HG03066 (cell line): ENCODE results near the gene SND1.

Source experiments
- ATAC-seq: cut with Tn5 transposase; IDR thresholded peaks from one replicate; pipeline ENCODE4 v1.9.1; 2021; ENCODE audit warnings: low read depth; ENCODE audit not compliant: unreplicated experiment

SND1 gene

DNA sequence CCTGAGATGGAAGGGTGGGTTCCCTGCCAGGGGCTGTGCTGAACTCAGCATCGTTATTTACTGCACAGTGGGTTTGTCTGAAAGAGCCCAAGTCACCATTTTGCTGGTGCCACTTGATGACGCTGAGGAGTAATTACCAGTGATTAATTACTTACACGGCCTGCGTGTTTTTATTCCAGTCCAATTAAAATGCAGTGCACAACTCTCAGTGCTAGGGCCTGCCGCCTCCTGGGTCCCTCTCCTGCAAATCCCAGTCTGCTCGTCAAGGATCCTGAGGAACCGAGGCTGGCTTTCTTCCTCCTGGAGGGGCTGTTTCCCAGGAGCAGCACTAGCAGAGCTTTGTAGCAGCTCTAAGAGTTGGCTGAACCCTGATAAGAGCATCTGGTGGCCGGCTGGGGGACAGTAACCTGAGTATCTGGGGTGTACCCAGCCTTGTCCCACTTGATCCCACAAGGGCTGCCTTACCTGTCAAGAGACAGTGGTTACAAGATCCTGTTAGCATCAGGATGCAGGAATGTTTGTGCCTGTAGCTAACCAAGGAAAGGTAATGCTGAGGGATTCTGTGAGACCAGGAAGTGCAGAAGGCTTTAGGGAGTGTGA is 424.3 kb downstream of the SND1 start:
- no peak for ATAC-seq

- no peak for ATAC-seq
These were observed 424.8 kb downstream of the SND1 start for GRCh38 chr7:128076796-128077271.

DNA sequence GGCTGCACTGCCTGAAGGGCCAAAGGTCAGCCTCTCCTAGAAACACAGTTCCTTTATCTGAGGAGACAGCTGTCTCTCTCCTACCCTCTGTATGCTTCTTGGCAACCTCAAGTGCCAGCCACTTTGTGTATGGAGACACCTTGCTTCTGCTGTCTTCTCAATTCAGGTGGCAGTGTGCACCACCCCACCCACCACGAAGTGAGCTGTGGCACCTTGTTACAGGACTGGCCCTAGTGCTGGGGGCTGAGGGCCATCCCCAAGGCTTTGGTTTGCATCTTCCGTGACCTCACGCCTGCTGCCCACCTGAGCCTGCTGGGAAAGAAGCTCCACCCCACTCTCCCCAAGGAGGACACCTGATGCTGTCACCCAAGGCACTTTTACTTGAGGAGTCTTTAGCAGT is 426.3 kb downstream of the SND1 start:
- no peak for ATAC-seq

DNA sequence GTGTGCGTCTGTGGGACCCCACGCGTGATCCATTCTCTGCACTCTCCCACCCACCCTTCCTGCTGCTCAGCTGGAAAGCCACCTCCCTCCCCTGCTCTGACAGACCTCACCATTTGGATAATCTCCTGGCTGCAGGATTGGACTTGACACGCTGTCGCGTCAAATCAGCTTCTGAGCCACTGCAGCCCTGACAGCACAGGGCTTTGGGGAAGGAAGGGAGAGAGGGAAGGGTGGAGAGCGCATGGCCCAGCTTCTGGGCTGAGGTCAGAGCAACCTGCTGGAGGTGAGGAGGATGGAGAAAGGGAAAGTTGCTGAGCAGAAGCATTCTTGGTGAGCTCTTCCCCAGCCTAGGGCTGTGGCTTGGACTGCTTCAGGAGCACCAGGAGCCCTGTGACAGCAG is 428.2 kb downstream of the SND1 start:
- no peak for ATAC-seq

DNA sequence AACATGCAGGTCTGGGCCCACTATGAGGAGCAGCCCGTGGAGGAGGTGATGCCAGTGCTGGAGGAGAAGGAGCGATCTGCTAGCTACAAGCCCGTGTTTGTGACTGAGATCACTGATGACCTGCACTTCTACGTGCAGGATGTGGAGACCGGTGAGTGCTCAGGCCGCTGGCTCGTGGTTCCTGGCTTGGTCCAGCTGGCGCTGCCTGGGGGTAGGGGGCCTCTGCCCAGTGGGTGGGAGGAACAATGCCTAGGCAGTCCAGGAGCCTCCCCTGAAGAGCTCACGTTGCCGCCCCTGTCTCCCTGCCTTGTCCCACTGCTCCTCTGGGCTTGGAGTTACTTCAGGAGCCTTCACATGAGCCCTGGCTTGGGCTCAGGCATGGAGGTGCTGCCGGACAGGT is 429.4 kb downstream of the SND1 start:
- no peak for ATAC-seq

- no peak for ATAC-seq
These were observed 429.8 kb downstream of the SND1 start for GRCh38 chr7:128081808-128082207.

DNA sequence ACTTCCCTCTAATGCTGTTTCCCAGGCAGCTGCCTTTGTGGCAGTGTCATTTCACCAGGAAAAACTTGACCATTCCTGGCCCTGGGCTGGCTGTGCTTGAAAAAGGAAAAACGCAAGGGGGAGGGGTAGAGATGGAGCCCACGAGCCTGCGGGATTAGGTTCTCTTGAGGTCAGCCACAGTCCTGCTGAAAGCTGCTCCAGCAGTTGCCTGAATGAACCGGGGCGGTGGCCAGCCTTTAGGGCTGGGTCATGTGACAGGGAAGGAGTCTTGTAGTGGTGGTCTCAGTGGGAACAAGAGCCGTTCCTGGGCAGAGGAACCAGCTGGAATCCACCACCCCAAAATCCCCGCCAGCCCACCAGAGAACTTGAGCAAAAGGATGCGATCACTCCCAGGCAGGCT is 430.4 kb downstream of the SND1 start:
- no peak for ATAC-seq

GRCh38 chr7:128084896-128085608 is 433.1 kb downstream of the SND1 start:
- ATAC-seq = no peak

DNA sequence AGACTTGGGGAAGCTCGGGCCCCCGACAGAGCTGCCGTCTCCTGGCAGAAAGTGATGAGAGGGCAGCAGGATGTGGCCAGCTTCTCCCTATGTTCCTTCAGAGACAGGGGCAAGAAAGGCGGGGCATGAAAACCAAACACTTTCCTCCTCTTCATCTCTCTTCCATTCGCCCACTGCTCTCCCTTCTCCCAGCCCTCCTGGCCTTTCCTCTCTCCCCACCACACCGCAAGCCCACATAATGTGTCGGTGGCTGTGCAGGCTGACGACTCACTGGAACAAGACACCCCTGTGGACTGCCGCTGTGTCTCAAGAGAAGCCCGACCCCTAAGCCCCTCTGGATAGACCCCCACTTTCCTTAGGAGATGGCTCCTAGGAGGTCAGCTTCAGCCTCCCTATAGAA is 438.5 kb downstream of the SND1 start:
- ATAC-seq = no peak

DNA sequence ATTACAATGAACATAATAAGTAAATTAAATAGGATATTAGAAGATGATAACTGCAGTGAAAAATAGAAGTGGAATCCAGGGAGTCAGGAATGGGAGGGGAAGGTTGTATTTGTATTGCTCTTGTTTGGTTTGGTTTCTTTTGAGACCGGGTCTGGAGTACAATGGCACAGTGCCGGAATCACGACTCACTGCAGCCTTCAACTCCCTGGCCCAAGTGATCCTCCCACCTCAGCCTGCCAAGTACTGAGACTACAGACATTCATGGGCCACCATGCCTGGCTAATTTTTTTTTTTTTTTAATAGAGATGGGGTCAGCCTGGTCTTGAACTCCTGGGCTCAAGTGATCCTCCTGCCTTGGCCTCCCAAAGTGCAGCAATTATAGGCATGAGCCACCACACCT is 439.1 kb downstream of the SND1 start:
- ATAC-seq = no peak

DNA sequence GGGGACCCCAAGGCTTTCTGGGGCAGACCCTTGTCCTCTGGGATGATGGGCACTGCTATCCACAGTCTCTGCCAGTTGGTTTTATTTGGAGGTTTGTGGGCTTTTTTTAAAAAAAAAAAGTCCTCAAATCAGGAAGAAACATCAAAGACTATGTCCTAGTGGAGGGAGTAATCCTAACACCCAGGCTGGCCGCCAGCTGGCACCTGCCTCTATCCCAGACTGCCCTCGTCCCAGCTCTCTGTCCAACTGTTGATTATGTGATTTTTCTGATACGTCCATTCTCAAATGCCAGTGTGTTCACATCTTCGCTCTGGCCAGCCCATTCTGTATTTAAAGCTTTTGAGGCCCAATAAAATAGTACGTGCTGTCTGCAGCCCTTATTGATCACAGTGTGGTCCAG is 440.2 kb downstream of the SND1 start:
- no peak for ATAC-seq

DNA sequence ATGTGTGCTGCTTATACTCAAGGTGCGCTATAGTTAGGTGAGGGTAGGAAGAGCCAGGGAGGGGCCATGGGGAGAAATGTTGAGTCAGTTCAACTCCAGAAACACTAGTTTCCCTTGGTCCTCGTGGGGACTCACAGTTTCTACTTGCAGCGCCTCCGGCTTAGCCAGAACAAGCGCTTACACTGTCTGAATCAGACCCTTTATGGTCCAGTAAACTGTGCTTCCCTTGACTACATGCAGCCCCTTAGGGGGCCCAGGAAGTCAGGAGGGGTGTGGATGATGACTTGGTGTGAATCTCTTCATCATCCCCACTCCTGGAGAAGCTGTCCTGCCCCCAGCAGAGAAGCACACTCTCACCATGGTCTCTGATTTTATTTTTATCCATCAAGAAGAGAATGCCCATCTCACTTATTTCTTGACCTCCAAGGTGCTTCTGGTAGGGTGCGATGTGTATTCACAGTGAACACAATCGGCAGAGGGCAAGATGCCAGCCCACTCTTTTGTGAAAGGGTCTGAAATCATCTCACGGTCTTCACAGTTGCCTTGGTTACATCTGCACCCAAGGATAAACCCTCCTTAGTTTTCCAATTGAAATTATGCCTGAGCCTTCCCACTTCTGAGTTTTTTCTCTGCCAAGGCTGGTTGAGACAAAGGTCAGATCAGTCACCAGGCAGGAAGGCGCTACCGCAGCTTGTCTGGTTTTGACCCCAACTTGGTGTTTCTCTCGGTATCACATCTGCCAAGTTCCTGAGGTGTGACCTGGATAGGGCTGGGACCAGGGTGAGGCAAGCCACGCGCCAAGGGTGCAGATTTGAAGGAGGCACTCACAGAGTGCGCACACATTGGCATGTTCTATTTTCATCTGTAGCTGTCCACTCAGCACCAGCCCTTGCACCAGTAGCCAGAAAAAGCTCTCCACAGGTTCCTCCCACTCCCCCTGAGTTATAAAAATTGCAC is 441.9 kb downstream of the SND1 start:
- ATAC-seq = no peak

DNA sequence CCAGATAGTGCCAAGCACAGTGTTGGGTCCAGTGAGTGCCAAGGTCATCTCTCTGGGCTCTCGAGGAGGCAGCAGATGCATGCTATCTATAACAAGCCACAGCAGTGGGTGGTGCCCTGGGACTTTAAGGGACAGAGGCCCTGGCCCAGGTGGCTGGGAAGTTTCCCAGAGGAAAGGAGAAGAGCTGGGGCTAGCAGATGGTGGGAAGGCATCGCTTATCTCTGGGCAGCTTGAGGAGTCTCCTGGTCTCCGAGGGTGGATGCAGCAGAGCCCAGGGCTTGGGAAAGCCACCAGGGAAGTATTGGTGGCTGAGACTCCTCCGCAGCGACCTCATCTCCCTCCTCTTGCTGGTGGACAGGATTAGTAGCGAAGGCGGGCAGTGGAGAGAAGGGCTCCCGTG is 442.7 kb downstream of the SND1 start:
- no peak for ATAC-seq

- ATAC-seq = no peak
These were observed 445.3 kb downstream of the SND1 start for GRCh38 chr7:128097211-128097731.

DNA sequence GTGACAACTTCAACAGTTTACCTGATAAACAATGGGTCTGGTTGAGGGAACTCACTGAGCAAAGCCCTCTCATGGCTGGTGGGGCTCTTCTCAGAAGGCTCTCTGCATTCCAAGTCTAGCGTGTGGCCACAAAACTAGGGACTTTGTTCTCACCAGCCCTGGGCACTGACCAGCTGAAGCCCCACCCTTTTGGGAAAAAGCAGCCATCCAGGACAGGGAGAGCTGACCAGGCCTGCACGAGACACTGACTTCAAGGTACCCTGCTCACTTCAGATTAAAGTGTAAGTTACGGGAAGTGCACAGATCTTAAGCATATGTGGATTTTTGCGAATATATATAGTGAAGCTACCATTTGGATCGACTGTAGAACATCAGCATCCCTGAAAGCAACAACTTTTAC is 446.6 kb downstream of the SND1 start:
- no peak for ATAC-seq

DNA sequence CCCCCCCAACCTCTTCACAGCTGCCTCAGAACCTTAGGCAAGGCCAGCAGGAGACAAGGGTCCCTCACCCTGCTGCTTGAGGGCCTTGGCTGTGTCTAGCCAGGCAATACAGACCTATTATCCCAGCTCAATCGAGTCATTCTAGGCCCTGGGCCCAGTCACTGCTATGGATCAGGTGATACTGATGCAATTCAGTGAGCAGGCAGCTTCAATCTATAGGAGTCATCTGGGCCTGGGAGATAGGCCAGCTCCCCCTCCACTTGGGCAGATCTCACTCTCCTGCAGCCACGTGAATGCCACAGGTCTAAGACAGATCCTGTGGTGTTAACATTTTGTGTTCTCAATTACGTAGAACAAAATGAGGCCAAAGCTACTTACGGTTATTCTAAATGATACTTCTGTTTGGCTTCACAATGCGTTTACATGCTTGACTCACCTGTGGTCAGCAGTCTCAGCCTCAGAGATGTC is 447.2 kb downstream of the SND1 start:
- ATAC-seq = no peak

GRCh38 chr7:128100225-128100948 is 448.4 kb downstream of the SND1 start:
- ATAC-seq = no peak

DNA sequence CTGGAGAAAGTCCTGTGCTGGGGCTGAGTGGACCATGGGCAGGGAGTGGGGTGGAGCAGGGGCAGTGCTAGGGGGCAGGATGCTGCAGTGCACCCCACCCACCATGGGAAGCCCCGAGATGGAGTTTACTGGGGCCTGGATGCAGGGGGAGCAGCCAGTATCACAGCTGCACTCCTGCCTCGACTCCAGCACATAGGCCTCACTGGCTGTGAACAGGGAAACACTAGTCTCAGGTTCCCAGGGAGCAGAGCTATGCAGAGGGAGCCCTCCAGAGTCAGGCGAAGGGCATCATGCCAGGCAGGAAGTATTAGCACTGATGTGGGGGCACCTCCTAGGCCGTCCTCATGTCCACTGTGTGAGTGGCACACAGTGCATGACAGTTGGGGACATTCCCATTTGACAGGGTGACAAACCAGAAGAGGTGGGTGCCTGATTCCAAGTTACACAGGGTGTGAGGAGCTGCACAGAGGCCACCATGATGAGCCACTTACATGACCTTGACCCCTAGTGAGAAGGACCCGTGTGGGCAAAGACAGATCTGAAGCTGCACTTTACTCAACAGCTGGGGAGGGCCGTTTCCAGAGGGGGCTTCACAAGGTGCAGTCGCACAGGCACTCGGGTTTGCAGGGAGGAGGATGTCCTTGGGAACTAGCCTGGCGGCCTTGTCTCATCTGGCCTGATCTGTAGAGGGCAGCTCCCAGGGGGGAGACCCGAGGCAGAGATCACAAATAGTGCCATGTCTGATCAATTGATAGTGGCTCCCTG is 449.1 kb downstream of the SND1 start:
- ATAC-seq = no peak

DNA sequence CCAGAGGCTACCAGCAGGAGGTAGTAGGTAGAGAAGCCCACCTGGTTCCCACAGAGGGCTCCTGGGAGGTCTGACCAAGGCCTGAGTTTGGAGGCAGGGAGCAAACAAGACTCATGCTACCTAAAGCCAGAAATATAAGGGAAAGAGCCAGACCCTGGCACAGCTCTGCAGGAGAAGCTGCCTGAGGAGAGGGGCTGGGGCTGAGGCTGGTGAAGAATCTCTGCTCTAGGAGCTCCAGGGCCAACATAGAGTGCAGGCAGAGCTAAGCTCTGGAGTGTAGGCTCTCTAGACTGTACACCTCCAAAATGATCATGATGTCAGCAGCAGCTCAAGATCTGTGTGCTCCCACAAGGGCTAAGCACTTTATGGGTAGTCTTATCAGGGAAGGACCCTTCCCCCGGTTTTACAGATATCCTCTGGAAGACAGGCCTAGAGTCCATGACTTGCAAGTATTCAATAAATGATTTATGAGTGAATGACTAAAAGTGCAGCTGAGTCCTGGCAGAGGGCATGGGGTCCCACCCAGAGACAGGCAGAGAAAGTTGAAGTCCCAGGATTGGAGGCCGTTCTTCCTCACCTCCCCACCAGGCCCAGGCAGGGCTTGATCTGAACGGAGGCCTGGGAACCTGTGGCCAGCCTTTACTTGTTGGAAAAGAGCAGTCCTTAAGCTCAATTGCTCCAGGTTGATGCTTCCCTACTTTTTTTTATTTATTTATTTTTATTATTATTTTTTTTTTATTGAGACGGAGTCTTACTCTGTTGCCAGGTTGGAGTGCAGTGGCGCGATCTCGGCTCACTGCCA is 450.7 kb downstream of the SND1 start:
- no peak for ATAC-seq
